NCI-H187 treated with DMSO at 0.1 percent for 48 hours (cell line): ENCODE measurements around the gene SPARCL1.

Experiments
- DNase-seq: peaks from one replicate; lab custom pipeline; 2025; lab: John Stamatoyannopoulos, UW

Gene SPARCL1

GRCh38 chr4:87541956-87542709, 13.0 kb upstream of the SPARCL1 start:
- no peak for DNase-seq

GRCh38 chr4:87541521-87541920, 12.3 kb upstream of the SPARCL1 start:
- no peak for DNase-seq

GRCh38 chr4:87540146-87541058, 11.2 kb upstream of the SPARCL1 start:
- no peak for DNase-seq

- DNase-seq: no peak
Measured at GRCh38 chr4:87532907-87533306, 3.7 kb upstream of the SPARCL1 start.

- DNase-seq: no peak
Measured at GRCh38 chr4:87532109-87532508, 2.9 kb upstream of the SPARCL1 start.

GRCh38 chr4:87531621-87532020, 2.4 kb upstream of the SPARCL1 start:
- DNase-seq: no peak

GRCh38 chr4:87530868-87531267, 1.7 kb upstream of the SPARCL1 start:
- no peak for DNase-seq

GRCh38 chr4:87530229-87530628, 1.1 kb upstream of the SPARCL1 start:
- no peak for DNase-seq

GRCh38 chr4:87527431-87528220, 1.6 kb downstream of the SPARCL1 start:
- DNase-seq: no peak

GRCh38 chr4:87525636-87526295, 3.4 kb downstream of the SPARCL1 start:
- no peak for DNase-seq

- DNase-seq: no peak
Measured at GRCh38 chr4:87524456-87524855, 4.7 kb downstream of the SPARCL1 start.

- no peak for DNase-seq
Measured at GRCh38 chr4:87523307-87523706, 5.9 kb downstream of the SPARCL1 start.

GRCh38 chr4:87521757-87522374, 7.3 kb downstream of the SPARCL1 start:
- peak; percentile 23 for DNase-seq

GRCh38 chr4:87521319-87521718, 7.9 kb downstream of the SPARCL1 start:
- DNase-seq: no peak

GRCh38 chr4:87517621-87518020, 11.6 kb downstream of the SPARCL1 start:
- no peak for DNase-seq

GRCh38 chr4:87516683-87517082, 12.5 kb downstream of the SPARCL1 start:
- no peak for DNase-seq

GRCh38 chr4:87512400-87512799, 16.8 kb downstream of the SPARCL1 start:
- no peak for DNase-seq

- no peak for DNase-seq
Measured at GRCh38 chr4:87511500-87511899, 17.7 kb downstream of the SPARCL1 start.

GRCh38 chr4:87510747-87511146, 18.4 kb downstream of the SPARCL1 start:
- DNase-seq: no peak

- no peak for DNase-seq
Measured at GRCh38 chr4:87506974-87507701, 22.0 kb downstream of the SPARCL1 start.

GRCh38 chr4:87505862-87506261, 23.3 kb downstream of the SPARCL1 start:
- no peak for DNase-seq
